Subcutaneous adipose tissue (tissue), 4 donors: ENCODE results near the gene CHST1. TPM values are rescaled to one million over a fixed set of nuclear protein-coding genes. Genes with fewer than 3 reads are reported as not detected.

Source experiments
- total RNA-seq, 4 donors: library from RNA; depleted of rRNA; stranded (reverse); fragments of >200 nt; gene quantifications; one replicate each; pipeline ENCODE4 v1.1.0, GENCODE V29; 2016
- TF ChIP-seq, protein P1 (sequence below): fragments of 450-650 bp; IDR thresholded peaks from one replicate; pipeline ENCODE4 v1.5.1; 2016; ENCODE audit warnings: low read depth, mild to moderate bottlenecking, control low read depth, antibody characterized with exemption, moderate library complexity

The CHST1 gene
- total RNA-seq, 4 donors from 2014 or later = 0.98 to 2.2 (median 1.2) TPM

- TF ChIP-seq, protein P1, sequence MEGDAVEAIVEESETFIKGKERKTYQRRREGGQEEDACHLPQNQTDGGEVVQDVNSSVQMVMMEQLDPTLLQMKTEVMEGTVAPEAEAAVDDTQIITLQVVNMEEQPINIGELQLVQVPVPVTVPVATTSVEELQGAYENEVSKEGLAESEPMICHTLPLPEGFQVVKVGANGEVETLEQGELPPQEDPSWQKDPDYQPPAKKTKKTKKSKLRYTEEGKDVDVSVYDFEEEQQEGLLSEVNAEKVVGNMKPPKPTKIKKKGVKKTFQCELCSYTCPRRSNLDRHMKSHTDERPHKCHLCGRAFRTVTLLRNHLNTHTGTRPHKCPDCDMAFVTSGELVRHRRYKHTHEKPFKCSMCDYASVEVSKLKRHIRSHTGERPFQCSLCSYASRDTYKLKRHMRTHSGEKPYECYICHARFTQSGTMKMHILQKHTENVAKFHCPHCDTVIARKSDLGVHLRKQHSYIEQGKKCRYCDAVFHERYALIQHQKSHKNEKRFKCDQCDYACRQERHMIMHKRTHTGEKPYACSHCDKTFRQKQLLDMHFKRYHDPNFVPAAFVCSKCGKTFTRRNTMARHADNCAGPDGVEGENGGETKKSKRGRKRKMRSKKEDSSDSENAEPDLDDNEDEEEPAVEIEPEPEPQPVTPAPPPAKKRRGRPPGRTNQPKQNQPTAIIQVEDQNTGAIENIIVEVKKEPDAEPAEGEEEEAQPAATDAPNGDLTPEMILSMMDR = no peak
These were observed 2.5 kb downstream of the CHST1 start for GRCh38 chr11:45662665-45663485.

DNA sequence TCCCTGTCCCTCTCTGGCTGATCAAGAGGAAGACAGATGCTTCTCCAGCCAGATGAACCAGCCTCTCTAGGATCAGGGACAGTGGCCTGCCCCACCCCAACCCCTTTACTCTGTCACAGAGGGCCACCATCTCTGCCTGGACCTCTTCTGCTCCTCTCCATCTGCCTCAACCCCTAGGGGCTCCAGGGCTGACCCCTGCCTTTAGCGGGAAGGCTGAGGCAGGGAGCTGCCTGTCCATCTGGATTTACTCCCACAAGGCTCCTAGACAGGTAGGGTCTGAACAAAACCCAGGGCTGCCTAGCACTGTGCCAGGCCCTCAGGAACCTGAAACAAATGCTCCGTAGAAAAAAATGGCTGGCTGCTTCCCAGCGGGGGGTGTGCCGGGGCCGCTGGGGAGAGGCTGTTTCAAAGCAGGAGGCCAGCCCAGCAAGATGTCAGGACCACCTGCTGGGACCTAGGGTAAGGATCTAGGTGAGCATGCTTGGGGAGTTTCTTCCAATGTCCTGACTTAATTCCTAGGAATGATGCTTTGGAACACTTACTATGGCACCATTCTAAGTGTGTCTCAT lies 3.2 kb downstream of the CHST1 start:
- TF ChIP-seq, protein P1 = no peak

- TF ChIP-seq, protein P1 = no peak
These were observed 3.9 kb downstream of the CHST1 start for GRCh38 chr11:45661439-45662055.

- TF ChIP-seq, protein P1 = no peak
These were observed 4.5 kb downstream of the CHST1 start for GRCh38 chr11:45660729-45661438.

GRCh38 chr11:45659818-45660160 lies 5.6 kb downstream of the CHST1 start:
- TF ChIP-seq, protein P1 = no peak

GRCh38 chr11:45659031-45659817 lies 6.2 kb downstream of the CHST1 start:
- TF ChIP-seq, protein P1 = no peak
